ENCODE data around the gene APPL1. TPM values are rescaled to one million over a fixed set of nuclear protein-coding genes. Genes with fewer than 3 reads are reported as not detected.

Gene APPL1
- total RNA-seq, 4 donors from 2014 or later: 41.1 to 53.2 (median 46.9) TPM

- TF ChIP-seq POLR2AphosphoS5 (IDR thresholded peaks at IDR 0.05) (no peak), CTCF (IDR thresholded peaks at IDR 0.05) (no peak), POLR2A (IDR thresholded peaks at IDR 0.05; ENCODE audit: low read depth) (no peak)
- Histone ChIP-seq H3K4me3 (no peak overlapping the region), H3K27ac (replicated peaks in 1 of 4) (peak overlapping the region in 2 of 4 donors; percentile 91 to 94), H3K9me3 (no peaks in the 10 kb centered on the region), H3K36me3 (no peaks in the 10 kb centered on the region), H3K27me3 (no peaks in the 10 kb centered on the region), H3K4me1 (peaks cover 13 to 37% (median 32%) of the 10 kb centered on the region in 4 donors)
- DNase-seq (ENCODE audit: extremely low spot score): no peak
- WGBS: 47% methylated on average over 2 of the region's 2 CpGs
- intact Hi-C loops (cut with DNase I): loop anchor here (2.0 to 10.0 kb wide), 3 partner anchors 55 to 231 kb away; no protein-coding TSS in a partner anchor
These were observed 1.4 kb upstream of the APPL1 start for GRCh38 chr3:57226176-57226575.

DNA sequence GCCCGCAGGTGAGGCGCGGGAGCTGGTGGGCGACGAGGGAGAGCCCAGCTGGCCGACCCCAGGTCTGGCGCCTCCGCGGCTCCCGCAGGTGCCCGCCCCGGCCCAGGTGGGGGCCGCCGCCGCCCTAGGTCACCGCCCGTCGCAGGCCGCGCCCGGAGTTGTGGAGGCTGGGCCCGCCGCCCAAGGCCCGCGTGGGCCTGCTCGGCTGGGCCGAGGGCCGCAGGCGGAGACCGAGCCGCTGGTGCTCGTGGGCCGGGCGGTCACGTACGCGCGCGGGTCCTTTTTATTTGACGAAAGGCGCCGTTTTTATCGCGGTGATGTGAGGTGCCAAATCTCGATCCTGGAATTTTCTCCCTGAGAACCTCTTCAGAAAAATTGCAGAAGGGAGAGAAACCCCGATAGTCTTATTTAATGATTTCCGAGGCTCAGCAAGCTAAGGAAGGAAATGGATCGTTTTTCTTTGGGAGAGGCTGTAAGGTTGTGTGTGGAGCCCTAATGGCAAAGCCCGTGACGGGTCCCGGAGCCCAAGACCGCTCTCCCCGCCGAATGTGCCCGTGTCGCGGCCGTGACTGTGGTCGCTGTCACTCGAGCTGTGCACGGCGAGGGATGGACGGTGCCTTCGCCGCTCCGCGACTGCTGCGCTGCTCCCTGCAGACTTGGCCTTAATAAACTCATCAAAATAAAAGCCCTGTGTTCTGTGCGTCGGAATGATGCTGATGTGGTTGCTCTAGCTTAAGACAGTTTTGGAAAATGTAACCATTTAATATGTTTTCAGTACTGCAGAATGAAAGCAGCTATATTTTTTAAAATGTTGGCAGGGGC lies 612 bp downstream of the APPL1 start:
- TF ChIP-seq POLR2A (IDR thresholded peaks at IDR 0.05; ENCODE audit: low read depth) (no peak), POLR2AphosphoS5 (IDR thresholded peaks at IDR 0.05) (peak; percentile 77 to 79), CTCF (IDR thresholded peaks at IDR 0.05) (no peak), EP300 (IDR thresholded peaks at IDR 0.05) (no peak)
- WGBS: 0% methylated on average over 25 of the region's 70 CpGs

GRCh38 chr3:57230006-57230405 lies 2.5 kb downstream of the APPL1 start:
- Histone ChIP-seq H3K27ac (replicated peaks in 1 of 4) (peak overlapping the region in 2 of 4 donors; percentile 13 to 99), H3K36me3 (no peaks in the 10 kb centered on the region), H3K9me3 (no peaks in the 10 kb centered on the region), H3K4me1 (peaks cover 20 to 46% (median 42%) of the 10 kb centered on the region in 4 donors), H3K27me3 (no peaks in the 10 kb centered on the region), H3K4me3 (no peak overlapping the region)
- intact Hi-C loops (cut with DNase I): no loop called here
- WGBS: 81% methylated on average over 2 of the region's 2 CpGs
- no peak for DNase-seq (ENCODE audit: extremely low spot score)
- TF ChIP-seq POLR2AphosphoS5 (IDR thresholded peaks at IDR 0.05): no peak

More for the DNA sequence above, 612 bp downstream of the APPL1 start:
- H3K27me3 ChIP-seq: no peaks in the 10 kb centered on the region
- peak overlapping the region; percentile 91 to 99 (median 92) for H3K27ac ChIP-seq (replicated peaks in 1 of 4)
- peaks cover 13 to 44% (median 34%) of the 10 kb centered on the region in 4 donors for H3K4me1 ChIP-seq
- H3K4me3 ChIP-seq: peak overlapping the region; percentile 72 to 93 (median 88)
- DNase-seq (ENCODE audit: extremely low spot score): no peak
- no peaks in the 10 kb centered on the region for H3K36me3 ChIP-seq
- no peaks in the 10 kb centered on the region for H3K9me3 ChIP-seq
- intact Hi-C loops (cut with DNase I): loop anchor here (2.0 to 10.0 kb wide), 3 partner anchors 57 to 233 kb away; no protein-coding TSS in a partner anchor

DNA sequence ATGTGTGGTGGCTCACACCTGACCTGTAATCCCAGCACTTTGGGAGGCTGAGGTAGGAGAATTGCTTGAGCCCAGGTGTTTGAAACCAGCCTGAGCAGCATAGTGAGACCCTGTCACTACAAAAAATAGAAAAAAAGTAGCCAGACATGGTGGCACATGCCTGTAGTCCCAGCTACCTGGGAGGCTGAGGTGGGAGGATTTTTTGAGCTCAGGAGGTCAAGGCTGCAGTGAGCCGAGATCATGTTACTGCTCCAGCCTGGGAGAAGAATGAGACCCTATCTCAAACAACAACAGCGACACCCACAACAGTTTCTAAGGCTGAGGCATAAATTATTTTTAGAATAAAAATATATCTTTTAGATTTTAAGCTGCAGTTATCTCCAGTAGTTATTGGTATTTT lies 6.3 kb downstream of the APPL1 start:
- 93% methylated on average over 2 of the region's 2 CpGs for WGBS
- peaks cover 6 to 18% (median 11%) of the 10 kb centered on the region in 4 donors for H3K36me3 ChIP-seq
- no peak for DNase-seq (ENCODE audit: extremely low spot score)
- H3K27ac ChIP-seq (replicated peaks in 1 of 4): no peak overlapping the region
- no peak for TF ChIP-seq POLR2A (IDR thresholded peaks at IDR 0.05; ENCODE audit: low read depth)
- TF ChIP-seq POLR2AphosphoS5 (IDR thresholded peaks at IDR 0.05): no peak
- TF ChIP-seq EP300 (IDR thresholded peaks at IDR 0.05): no peak
- TF ChIP-seq CTCF (IDR thresholded peaks at IDR 0.05): no peak
- H3K4me1 ChIP-seq: peaks cover 21 to 41% (median 31%) of the 10 kb centered on the region in 4 donors
- no peak overlapping the region for H3K4me3 ChIP-seq
- no peaks in the 10 kb centered on the region for H3K27me3 ChIP-seq
- intact Hi-C loops (cut with DNase I): no loop called here
- no peaks in the 10 kb centered on the region for H3K9me3 ChIP-seq

Data from esophagus muscularis mucosa (tissue), 4 donors.